GM12878 (cell line): ENCODE data around the gene GRK5. TPM values are rescaled to one million over a fixed set of nuclear protein-coding genes. Genes with fewer than 3 reads are reported as not detected.

Experiments
- ASH2L ChIP-seq: fragments of 300-600, 200-600 bp; sonication (generic); IDR thresholded peaks from 2 replicates; pipeline ENCODE4 v1.6.1; 2017; ENCODE audit warnings: low read depth, mild to moderate bottlenecking, borderline replicate concordance
- BHLHE40 ChIP-seq, 2 experiments: fragments of 450-650 bp in 1 of 2; IDR thresholded peaks; 2 replicates each; pipeline ENCODE4 v1.6.1; 2011 to 2017; ENCODE audit warnings: low read depth in 2 of 2, borderline replicate concordance in 1 of 2, improper control_type of control experiment in 1 of 2, low read length in 1 of 2, mild to moderate bottlenecking in 1 of 2
- MLLT1 ChIP-seq: fragments of 450-650 bp; IDR thresholded peaks from 2 replicates; pipeline ENCODE4 v1.6.1; 2016; ENCODE audit warnings: mild to moderate bottlenecking
- MTA2 ChIP-seq: fragments of 450-650 bp; IDR thresholded peaks from 2 replicates; pipeline ENCODE4 v1.6.1; 2016; ENCODE audit warnings: low read depth, mild to moderate bottlenecking, moderate library complexity
- POLR2A ChIP-seq: IDR thresholded peaks from 2 replicates; pipeline ENCODE4 v1.6.1; 2011; ENCODE audit warnings: low read depth, mild to moderate bottlenecking, low read length
- POLR2AphosphoS5 ChIP-seq: IDR thresholded peaks from 2 replicates; pipeline ENCODE4 v1.6.1; 2011; ENCODE audit warnings: mild to moderate bottlenecking, low read length, inconsistent platforms
- RELA ChIP-seq: fragments of 450-650 bp; IDR thresholded peaks from 2 replicates; pipeline ENCODE4 v1.8.0; 2014; ENCODE audit warnings: borderline replicate concordance; ENCODE audit not compliant: partially characterized antibody
- SMAD5 ChIP-seq: IDR thresholded peaks from 2 replicates; pipeline ENCODE4 v1.6.1; 2016; ENCODE audit warnings: antibody characterized with exemption, low read depth
- ZNF274 ChIP-seq: IDR thresholded peaks from one replicate; pipeline ENCODE4 v1.8.0; 2011; ENCODE audit not compliant: insufficient read length, insufficient read depth
- ZNF592 ChIP-seq: fragments of 450-650 bp; IDR thresholded peaks from 2 replicates; pipeline ENCODE4 v1.6.1; 2017; ENCODE audit warnings: mild to moderate bottlenecking, moderate library complexity
- polyA plus RNA-seq, 11 experiments: library from polyadenylated mRNA; depleted of rRNA in 4 of 11; unstranded in 6 of 11; stranded (reverse) in 5 of 11; fragments of >200 nt; fragmentation: Nextera tagmentation in 4 of 11; fragmentation: Illumina TruSeq in 1 of 11; extraction: Ambion mirVana in 4 of 11; extraction: Trizol in 1 of 11; gene quantifications; 1 replicate in 1 of 11; 2 replicates in 10 of 11; pipeline versions ENCODE4 v1.2.1 to v1.2.3, GENCODE V29; 2011 to 2016; ENCODE audit warnings: inconsistent platforms in 2 of 11, missing spikeins in 2 of 11, low read depth in 1 of 11
- total RNA-seq, 4 experiments: library from RNA; depleted of rRNA in 3 of 4; stranded (reverse); fragments of >200 nt in 3 of 4; fragmentation: Illumina TruSeq in 1 of 4; extraction: Trizol in 1 of 4; gene quantifications; 2 replicates each; pipeline versions ENCODE4 v1.2.1 to v1.2.3, GENCODE V29; 2013 to 2021

GRK5 gene
- total and polyA plus RNA-seq, 10 of the 15 experiments (the other 5 are each of a cell fraction or from before 2014, with no cell fraction given) = 0.11 to 22.1 (median 10.0) TPM

- TF ChIP-seq MLLT1 (peak; percentile 58; the same call in 1 of the 2 replicates), BHLHE40 (IDR thresholded peaks at IDR 0.05; ENCODE audit: borderline replicate concordance in 1 of 2, low read depth in 2 of 2, low read length in 1 of 2) (peak in 1 of 2 experiments; percentile 35; a peak in 1 of 4 replicates), RELA (no peak), SMAD5 (no peak), MTA2 (peak; percentile 43; the same call in 1 of the 2 replicates), ZNF274 (no peak), POLR2A (no peak), POLR2AphosphoS5 (no peak), ASH2L (no peak), ZNF592 (no peak)
These were observed 102.0 kb downstream of the GRK5 start (continued) for GRCh38 chr10:119309423-119309770.
